Body of pancreas (tissue), 4 donors: ENCODE measurements around the gene RAC2. TPM values are rescaled to one million over a fixed set of nuclear protein-coding genes. Genes with fewer than 3 reads are reported as not detected.

Experiments used
- ATAC-seq: fragments of 150-250 bp; one replicate; pipeline ENCODE4 v1.9.1; 2016
- DNase-seq, 4 donors: peaks; one replicate each; pipeline ENCODE4 v3.0.0-alpha.2; 2019
- H3K27ac ChIP-seq, 4 donors: fragments of 200-600 bp; sonication (generic); 1 replicate in 3 of 4; 2 replicates in 1 of 4; pipeline versions ENCODE4 v1.5.1 to v1.6.1; 2016 to 2019; ENCODE audit warnings: mild to moderate bottlenecking in 1 of 4, mixed read lengths in 1 of 4, moderate library complexity in 1 of 4
- H3K27me3 ChIP-seq, 2 donors: fragments of 200-600 bp; sonication (generic); one replicate each; pipeline ENCODE4 v1.6.0; 2016; ENCODE audit warnings: mild to moderate bottlenecking in 1 of 2
- H3K36me3 ChIP-seq, 2 donors: fragments of 200-600 bp; sonication (generic); replicated peaks in 1 of 2; 2 replicates each; pipeline ENCODE4 v1.5.1; 2016; ENCODE audit warnings: low read depth in 2 of 2; ENCODE audit not compliant: insufficient read depth in 1 of 2
- H3K4me1 ChIP-seq: fragments of 200-600 bp; sonication (generic); one replicate; pipeline ENCODE4 v1.6.0; 2016
- H3K4me3 ChIP-seq, 2 donors: fragments of 200-600 bp; sonication (generic); 1 replicate in 1 of 2; 2 replicates in 1 of 2; pipeline ENCODE4 v1.5.1; 2016 to 2019
- H3K9me3 ChIP-seq, 3 donors: fragments of 200-600 bp; sonication (generic); 1 replicate in 2 of 3; 2 replicates in 1 of 3; pipeline ENCODE4 v1.5.1; 2016
- CTCF ChIP-seq, 7 experiments: fragments of 450-650 bp in 4 of 7; fragments of 200-600 bp in 3 of 7; sonication (generic) in 3 of 7; IDR thresholded peaks; one replicate each; pipeline ENCODE4 v1.5.1; 2016 to 2019; ENCODE audit warnings: antibody characterized with exemption in 7 of 7
- POLR2A ChIP-seq, 3 donors: fragments of 450-650 bp; IDR thresholded peaks; one replicate each; pipeline ENCODE4 v1.6.1; 2016; ENCODE audit warnings: antibody characterized with exemption in 3 of 3, mild to moderate bottlenecking in 2 of 3
- WGBS, 2 donors: methylation state at CpG; one replicate each; pipeline ENCODE4 v1.1.5; 2017; 5-methylcytosine and 5-hydroxymethylcytosine counted together
- intact Hi-C: fragments of 100-400 bp; cut with DNase I; formaldehyde crosslinking; loops from one replicate; pipeline ENCODE4 v1.15.1; 2023
- small RNA-seq: library from RNA; depleted of rRNA; stranded (forward); fragments of <200 nt; gene quantifications from one replicate; pipeline ENCODE3, GENCODE V24; 2016
- total RNA-seq, 2 donors: library from RNA; depleted of rRNA; stranded (reverse); fragments of >200 nt; gene quantifications; one replicate each; pipeline ENCODE4 v1.1.0, GENCODE V29; 2016

Gene RAC2
- total RNA-seq, 2 donors from 2014 or later, result 4.3 to 4.9 TPM

GRCh38 chr22:37175414-37176281, 68.4 kb downstream of the RAC2 start:
- Histone ChIP-seq H3K4me3 (no peak overlapping the region), H3K27ac (peak overlapping the region in 1 of 4 donors; percentile 52), H3K27me3 (no peaks in the 10 kb centered on the region), H3K36me3 (no peaks in the 10 kb centered on the region), H3K9me3 (no peaks in the 10 kb centered on the region), H3K4me1 (peaks cover 17% of the 10 kb centered on the region)
- ATAC-seq, result no peak
- 58 to 68% methylated on average over 18 of the region's 18 CpGs for WGBS, 2 donors
- intact Hi-C loops, result no loop called here
- TF ChIP-seq CTCF (IDR thresholded peaks at IDR 0.05), result no peak
- no peak for TF ChIP-seq POLR2A (IDR thresholded peaks at IDR 0.05)
- peak in 1 of 4 donors; percentile 7 for DNase-seq

Small RNAs within 50 kb of the gene (small RNA-seq; reads per million reads assigned to genes)
- not detected for gene Z82188.1

Other genes with a start within 250 kb of the RAC2 start
- gene TST, start 224.8 kb downstream of the RAC2 start, total RNA-seq, result 10 to 100 TPM; 73.8 to 91.1 TPM
- gene MPST, start 224.5 kb downstream of the RAC2 start, total RNA-seq, result 100 to 1,000 TPM; 173 TPM
- gene KCTD17, start 192.5 kb downstream of the RAC2 start, total RNA-seq, result 1 to 10 TPM; 3.6 to 8.3 TPM
- gene TMPRSS6, start 134.6 kb downstream of the RAC2 start, total RNA-seq, result under 1 TPM; 0.33 to 0.52 TPM
- gene IL2RB, start 94.4 kb downstream of the RAC2 start, total RNA-seq, result 1 to 10 TPM in 1 of 2 donors, under 1 TPM in 1; 0.78 to 2.3 TPM
- gene C1QTNF6, start 56.0 kb downstream of the RAC2 start, total RNA-seq, result 1 to 10 TPM; 2.0 to 4.7 TPM
- 1 to 10 TPM; 1.3 to 4.2 TPM for gene SSTR3, start 31.8 kb downstream of the RAC2 start, total RNA-seq
- 1 to 10 TPM; 2.3 to 7.9 TPM for gene CYTH4, start 38.2 kb upstream of the RAC2 start, total RNA-seq
- 1 to 10 TPM in 1 of 2 donors, not detected in 1; 1.6 TPM for gene ELFN2, start 183.2 kb upstream of the RAC2 start, total RNA-seq
- 1 to 10 TPM; 3.0 to 7.3 TPM for gene MFNG, start 242.1 kb upstream of the RAC2 start, total RNA-seq